K562 (cell line): ENCODE results near the gene ANKS1B.

Experiments
- JUN ChIP-seq, 2 experiments: sonication (generic) in 1 of 2; formaldehyde crosslinking in 1 of 2; IDR thresholded peaks; 2 replicates each; pipeline versions ENCODE4 v1.6.1 to v1.8.0; 2012 to 2022; ENCODE audit warnings: borderline replicate concordance in 2 of 2, mild to moderate bottlenecking in 2 of 2, improper control_type of control experiment in 1 of 2, low read depth in 1 of 2, low read length in 1 of 2, missing genetic modification reagents in 1 of 2
- POLR2AphosphoS5 ChIP-seq: IDR thresholded peaks from 2 replicates; pipeline ENCODE4 v1.6.1; 2011; ENCODE audit warnings: mild to moderate bottlenecking, low read depth, low read length, moderate library complexity; ENCODE audit not compliant: control insufficient read depth, insufficient read depth
- TOE1 ChIP-seq, 2 experiments: fragments of 450-650 bp in 1 of 2; sonication (generic) in 1 of 2; formaldehyde crosslinking in 1 of 2; IDR thresholded peaks; 2 replicates each; pipeline versions ENCODE4 v1.7.1 to v1.8.0; 2016 to 2022; ENCODE audit warnings: borderline replicate concordance in 2 of 2, mild to moderate bottlenecking in 2 of 2, antibody characterized with exemption in 1 of 2, inconsistent platforms in 1 of 2, low read depth in 1 of 2, missing genetic modification reagents in 1 of 2, moderate library complexity in 1 of 2
- ZFP36 ChIP-seq: fragments of 150-350 bp; IDR thresholded peaks from 2 replicates; pipeline ENCODE4 v1.6.1; 2018; ENCODE audit warnings: low read length, low read depth; ENCODE audit not compliant: partially characterized antibody

DNA sequence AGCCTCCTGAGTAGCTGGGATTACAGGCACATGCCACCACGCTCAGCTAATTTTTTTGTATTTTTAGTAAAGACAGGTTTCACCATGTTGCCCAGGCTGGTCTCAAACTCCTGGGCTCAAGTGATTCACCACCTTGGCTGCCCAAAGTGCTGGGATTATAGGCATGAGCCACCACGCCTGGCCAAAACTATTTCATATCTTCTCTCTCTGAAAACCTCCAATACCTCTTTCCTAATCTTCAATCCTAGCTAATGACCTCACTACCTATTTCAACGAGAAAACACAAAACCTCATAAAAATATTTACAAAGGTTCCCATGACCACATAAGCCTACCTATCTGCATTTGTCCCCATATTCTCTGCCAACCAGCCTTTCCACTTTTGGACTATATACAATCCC, 32.3 kb upstream of the ANKS1B start:
- no peak for TF ChIP-seq JUN (IDR thresholded peaks at IDR 0.05; ENCODE audit: borderline replicate concordance, low read depth, low read length)
- no peak for TF ChIP-seq JUN (CRISPR knock-in tag; IDR thresholded peaks at IDR 0.05; ENCODE audit: borderline replicate concordance)
- TF ChIP-seq ZFP36, result no peak
- TF ChIP-seq TOE1 (IDR thresholded peaks at IDR 0.05; ENCODE audit: borderline replicate concordance), result no peak
- no peak for TF ChIP-seq TOE1 (CRISPR knock-in tag; IDR thresholded peaks at IDR 0.05; ENCODE audit: borderline replicate concordance, low read depth)
- TF ChIP-seq POLR2AphosphoS5, result no peak
